OCI-LY3 (cell line): Measurements from ENCODE around the gene CELSR3.

ENCODE experiments used
- CTCF ChIP-seq: fragments of 200-600, 300-600 bp; sonication (generic); IDR thresholded peaks from 2 replicates; pipeline ENCODE4 v1.5.1; 2014; ENCODE audit warnings: antibody characterized with exemption, low read length, low read depth
- EZH2phosphoT487 ChIP-seq: fragments of 200-600 bp; shearing (Covaris generic); IDR thresholded peaks from 2 replicates; pipeline ENCODE4 v1.6.1; 2018; ENCODE audit warnings: antibody characterized with exemption, mixed run types, low read depth

DNA sequence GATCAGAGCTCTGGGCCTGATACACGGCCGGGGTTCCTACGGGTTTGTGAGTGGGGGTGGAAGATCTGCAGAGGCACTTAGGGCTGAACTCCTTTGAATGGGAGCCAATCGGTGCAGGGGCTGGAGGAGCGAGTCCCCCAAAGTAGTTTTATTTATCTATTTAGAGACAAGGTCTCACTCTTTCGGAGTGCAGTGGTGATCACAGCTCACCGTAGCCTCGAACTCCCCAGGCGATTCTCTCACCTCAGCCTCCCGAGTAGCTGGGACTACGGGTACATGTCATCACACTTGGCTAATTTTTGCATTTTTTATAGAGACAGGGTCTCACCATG is 1.6 kb upstream of the CELSR3 start:
- no peak for TF ChIP-seq CTCF
- no peak for TF ChIP-seq EZH2phosphoT487
